ENCODE measurements around the gene ATF6. TPM values are rescaled to one million over a fixed set of nuclear protein-coding genes. Genes with fewer than 3 reads are reported as not detected.

The ATF6 gene
- total RNA-seq, 2 experiments from 2014 or later: 23.5 to 24.6 TPM

- intact Hi-C loops (cut with micrococcal nuclease): no loop called here
- H3K36me3 Mint-ChIP-seq (ENCODE audit: low read depth): peaks cover 22% of the 10 kb centered on the region
- no peaks in the 10 kb centered on the region for H3K27me3 Mint-ChIP-seq (ENCODE audit: low read depth)
- CTCF ChIA-PET: interaction anchor here (0.6 kb wide), 1 partner anchor 31 kb away, joined by 3 read pairs; no protein-coding TSS in a partner anchor
- H3K4me3 Mint-ChIP-seq: no peak overlapping the region
- peaks cover 3% of the 10 kb centered on the region for H3K9me3 Mint-ChIP-seq
- H3K4me1 Mint-ChIP-seq (ENCODE audit: low read depth): peaks cover 42% of the 10 kb centered on the region
- H3K27ac Mint-ChIP-seq: no peak overlapping the region
- DNase-seq: no peak
These were observed 183.4 kb downstream of the ATF6 start for GRCh38 chr1:161949548-161949947.

GRCh38 chr1:161950377-161950776 lies 184.3 kb downstream of the ATF6 start:
- H3K27ac Mint-ChIP-seq: no peak overlapping the region
- peaks cover 3% of the 10 kb centered on the region for H3K9me3 Mint-ChIP-seq
- CTCF ChIA-PET: no interaction called here
- DNase-seq: no peak
- peaks cover 18% of the 10 kb centered on the region for H3K36me3 Mint-ChIP-seq (ENCODE audit: low read depth)
- intact Hi-C loops (cut with micrococcal nuclease): no loop called here
- no peak overlapping the region for H3K4me3 Mint-ChIP-seq
- H3K27me3 Mint-ChIP-seq (ENCODE audit: low read depth): no peaks in the 10 kb centered on the region
- H3K4me1 Mint-ChIP-seq (ENCODE audit: low read depth): peaks cover 49% of the 10 kb centered on the region

- no peak overlapping the region for H3K4me3 Mint-ChIP-seq
- H3K9me3 Mint-ChIP-seq: peaks cover 3% of the 10 kb centered on the region
- intact Hi-C loops (cut with micrococcal nuclease): no loop called here
- peaks cover 18% of the 10 kb centered on the region for H3K36me3 Mint-ChIP-seq (ENCODE audit: low read depth)
- no peak overlapping the region for H3K27ac Mint-ChIP-seq
- peaks cover 60% of the 10 kb centered on the region for H3K4me1 Mint-ChIP-seq (ENCODE audit: low read depth)
- DNase-seq: no peak
- CTCF ChIA-PET: no interaction called here
- no peaks in the 10 kb centered on the region for H3K27me3 Mint-ChIP-seq (ENCODE audit: low read depth)
These were observed 185.5 kb downstream of the ATF6 start for GRCh38 chr1:161951646-161952045.

GRCh38 chr1:161952607-161953172 lies 186.6 kb downstream of the ATF6 start:
- H3K9me3 Mint-ChIP-seq: peaks cover 3% of the 10 kb centered on the region
- H3K27me3 Mint-ChIP-seq (ENCODE audit: low read depth): no peaks in the 10 kb centered on the region
- H3K4me3 Mint-ChIP-seq: no peak overlapping the region
- H3K4me1 Mint-ChIP-seq (ENCODE audit: low read depth): peaks cover 58% of the 10 kb centered on the region
- CTCF ChIA-PET: interaction anchor here (1.9 kb wide), 1 partner anchor 9 kb away, joined by 6 read pairs; no protein-coding TSS in a partner anchor
- DNase-seq: no peak
- H3K27ac Mint-ChIP-seq: no peak overlapping the region
- intact Hi-C loops (cut with micrococcal nuclease): no loop called here
- peaks cover 15% of the 10 kb centered on the region for H3K36me3 Mint-ChIP-seq (ENCODE audit: low read depth)

GRCh38 chr1:161953256-161953920 lies 187.3 kb downstream of the ATF6 start:
- Mint-ChIP-seq H3K9me3 (peaks cover 3% of the 10 kb centered on the region), H3K4me1 (ENCODE audit: low read depth) (peaks cover 59% of the 10 kb centered on the region), H3K4me3 (no peak overlapping the region), H3K27me3 (ENCODE audit: low read depth) (no peaks in the 10 kb centered on the region), H3K36me3 (ENCODE audit: low read depth) (peaks cover 15% of the 10 kb centered on the region), H3K27ac (no peak overlapping the region)
- CTCF ChIA-PET: interaction anchor here (1.9 kb wide), 1 partner anchor 8 kb away, joined by 6 read pairs; no protein-coding TSS in a partner anchor
- intact Hi-C loops (cut with micrococcal nuclease): no loop called here
- DNase-seq: no peak

GRCh38 chr1:161954050-161954449 lies 187.9 kb downstream of the ATF6 start:
- intact Hi-C loops (cut with micrococcal nuclease): no loop called here
- CTCF ChIA-PET: interaction anchor here (1.7 kb wide), 1 partner anchor 39 kb away, joined by 4 read pairs; no protein-coding TSS in a partner anchor
- peaks cover 21% of the 10 kb centered on the region for H3K36me3 Mint-ChIP-seq (ENCODE audit: low read depth)

GRCh38 chr1:161954466-161954865 lies 188.3 kb downstream of the ATF6 start:
- no peak overlapping the region for H3K4me3 Mint-ChIP-seq
- H3K4me1 Mint-ChIP-seq (ENCODE audit: low read depth): peaks cover 63% of the 10 kb centered on the region
- H3K36me3 Mint-ChIP-seq (ENCODE audit: low read depth): peaks cover 22% of the 10 kb centered on the region
- intact Hi-C loops (cut with micrococcal nuclease): no loop called here
- H3K27me3 Mint-ChIP-seq (ENCODE audit: low read depth): no peaks in the 10 kb centered on the region
- H3K27ac Mint-ChIP-seq: no peak overlapping the region
- H3K9me3 Mint-ChIP-seq: peaks cover 2% of the 10 kb centered on the region
- DNase-seq: no peak
- CTCF ChIA-PET: interaction anchor here (0.6 to 1.7 kb wide), 3 partner anchors 39 to 82 kb away, joined by 4 read pairs; no protein-coding TSS in a partner anchor

More at GRCh38 chr1:161954050-161954449, 187.9 kb downstream of the ATF6 start:
- Mint-ChIP-seq H3K9me3 (peaks cover 3% of the 10 kb centered on the region), H3K27ac (no peak overlapping the region), H3K4me1 (ENCODE audit: low read depth) (peaks cover 60% of the 10 kb centered on the region), H3K27me3 (ENCODE audit: low read depth) (no peaks in the 10 kb centered on the region), H3K4me3 (no peak overlapping the region)
- DNase-seq: no peak

GRCh38 chr1:161955606-161956005 lies 189.5 kb downstream of the ATF6 start:
- intact Hi-C loops (cut with micrococcal nuclease): no loop called here
- DNase-seq: no peak
- Mint-ChIP-seq H3K36me3 (ENCODE audit: low read depth) (peaks cover 25% of the 10 kb centered on the region), H3K9me3 (no peaks in the 10 kb centered on the region), H3K4me3 (no peak overlapping the region), H3K27me3 (ENCODE audit: low read depth) (no peaks in the 10 kb centered on the region), H3K27ac (no peak overlapping the region), H3K4me1 (ENCODE audit: low read depth) (peaks cover 73% of the 10 kb centered on the region)
- CTCF ChIA-PET: interaction anchor here (0.8 to 1.7 kb wide), 4 partner anchors 12 to 81 kb away, joined by 3 to 4 read pairs (median 4); no protein-coding TSS in a partner anchor

GRCh38 chr1:161956097-161956496 lies 190.0 kb downstream of the ATF6 start:
- H3K9me3 Mint-ChIP-seq: no peaks in the 10 kb centered on the region
- H3K36me3 Mint-ChIP-seq (ENCODE audit: low read depth): peaks cover 27% of the 10 kb centered on the region
- no peak overlapping the region for H3K4me3 Mint-ChIP-seq
- CTCF ChIA-PET: interaction anchor here (0.8 to 1.3 kb wide), 2 partner anchors 13 to 21 kb away, joined by 3 read pairs; no protein-coding TSS in a partner anchor
- H3K27me3 Mint-ChIP-seq (ENCODE audit: low read depth): no peaks in the 10 kb centered on the region
- no peak overlapping the region for H3K27ac Mint-ChIP-seq
- peak; percentile 25 for DNase-seq
- intact Hi-C loops (cut with micrococcal nuclease): no loop called here
- peaks cover 75% of the 10 kb centered on the region for H3K4me1 Mint-ChIP-seq (ENCODE audit: low read depth)

- peaks cover 77% of the 10 kb centered on the region for H3K4me1 Mint-ChIP-seq (ENCODE audit: low read depth)
- CTCF ChIA-PET: interaction anchor here (2.2 kb wide), 1 partner anchor 67 kb away, joined by 6 read pairs; the partner anchor contains the start of gene OLFML2B
- no peaks in the 10 kb centered on the region for H3K27me3 Mint-ChIP-seq (ENCODE audit: low read depth)
- intact Hi-C loops (cut with micrococcal nuclease): no loop called here
- no peak overlapping the region for H3K4me3 Mint-ChIP-seq
- DNase-seq: no peak
- H3K27ac Mint-ChIP-seq: no peak overlapping the region
- peaks cover 25% of the 10 kb centered on the region for H3K36me3 Mint-ChIP-seq (ENCODE audit: low read depth)
- no peaks in the 10 kb centered on the region for H3K9me3 Mint-ChIP-seq
These were observed 190.8 kb downstream of the ATF6 start for GRCh38 chr1:161956930-161957329.

- H3K27me3 Mint-ChIP-seq (ENCODE audit: low read depth): no peaks in the 10 kb centered on the region
- peak; percentile 29 for DNase-seq
- CTCF ChIA-PET: interaction anchor here (0.5 to 2.2 kb wide), 2 partner anchors 66 to 433 kb away, joined by 4 to 6 read pairs; partner anchors contain the start of gene OLFML2B
- H3K36me3 Mint-ChIP-seq (ENCODE audit: low read depth): peaks cover 25% of the 10 kb centered on the region
- intact Hi-C loops (cut with micrococcal nuclease): no loop called here
- H3K27ac Mint-ChIP-seq: no peak overlapping the region
- H3K4me3 Mint-ChIP-seq: no peak overlapping the region
- H3K4me1 Mint-ChIP-seq (ENCODE audit: low read depth): peaks cover 80% of the 10 kb centered on the region
- no peaks in the 10 kb centered on the region for H3K9me3 Mint-ChIP-seq
These were observed 192.3 kb downstream of the ATF6 start for GRCh38 chr1:161958425-161958824.

GRCh38 chr1:161962091-161962887 lies 196.2 kb downstream of the ATF6 start:
- H3K9me3 Mint-ChIP-seq: no peaks in the 10 kb centered on the region
- CTCF ChIA-PET: interaction anchor here (0.7 to 2.2 kb wide), 9 partner anchors 9 to 178 kb away, joined by 3 to 9 read pairs (median 5); partner anchors contain the start of gene OLFML2B
- DNase-seq: peak; percentile 81
- H3K4me1 Mint-ChIP-seq (ENCODE audit: low read depth): peaks cover 61% of the 10 kb centered on the region
- H3K4me3 Mint-ChIP-seq: peak overlapping the region; percentile 64
- peaks cover 28% of the 10 kb centered on the region for H3K36me3 Mint-ChIP-seq (ENCODE audit: low read depth)
- H3K27ac Mint-ChIP-seq: peak overlapping the region; percentile 96
- intact Hi-C loops (cut with micrococcal nuclease): loop anchor here (1.0 to 5.0 kb wide), 7 partner anchors 28 to 420 kb away; partner anchors contain the start of genes ATF6 and OLFML2B
- H3K27me3 Mint-ChIP-seq (ENCODE audit: low read depth): no peaks in the 10 kb centered on the region
